GM23338 (cell line): ENCODE results near the gene FBXO31. TPM values are rescaled to one million over a fixed set of nuclear protein-coding genes. Genes with fewer than 3 reads are reported as not detected.

Experiments
- ATAC-seq: fragments of 200-7000 bp; cut with Tn5 transposase; 3 replicates; pipeline ENCODE4 v1.9.1; 2020
- DNase-seq: peaks from one replicate; pipeline ENCODE4 v3.0.0-alpha.2; 2015; ENCODE audit warnings: low spot score
- H2AFZ ChIP-seq: fragments of 200-600 bp; sonication (generic); 2 replicates; pipeline ENCODE4 v1.8.0; 2016; ENCODE audit warnings: antibody characterized with exemption, mild to moderate bottlenecking, moderate library complexity
- H3F3A ChIP-seq: fragments of 200-600 bp; sonication (generic); replicated peaks from 2 replicates; pipeline ENCODE4 v1.8.0; 2017; ENCODE audit warnings: antibody characterized with exemption, mixed run types, low read depth
- H3K27ac ChIP-seq: fragments of 200-600 bp; sonication (generic); 2 replicates; pipeline ENCODE4 v1.6.1; 2016; ENCODE audit warnings: low read depth
- H3K27me3 ChIP-seq: fragments of 200-600 bp; sonication (generic); 2 replicates; pipeline ENCODE4 v1.8.0; 2016; ENCODE audit warnings: mild to moderate bottlenecking, mixed run types, moderate library complexity; ENCODE audit not compliant: insufficient read depth
- H3K36me3 ChIP-seq: fragments of 200-600 bp; sonication (generic); 2 replicates; pipeline ENCODE4 v1.8.0; 2016; ENCODE audit warnings: mild to moderate bottlenecking; ENCODE audit not compliant: insufficient read depth
- H3K4me1 ChIP-seq: fragments of 200-600 bp; sonication (generic); 2 replicates; pipeline ENCODE4 v1.8.0; 2016; ENCODE audit warnings: mild to moderate bottlenecking, moderate library complexity; ENCODE audit not compliant: insufficient read depth
- H3K4me2 ChIP-seq: fragments of 200-600 bp; sonication (generic); 2 replicates; pipeline ENCODE4 v1.7.1; 2017; ENCODE audit warnings: mixed run types
- H3K4me3 ChIP-seq: fragments of 200-600 bp; sonication (generic); 2 replicates; pipeline ENCODE4 v1.6.1; 2016; ENCODE audit warnings: mixed run types
- H3K79me2 ChIP-seq: fragments of 200-600 bp; sonication (generic); replicated peaks from 2 replicates; pipeline ENCODE4 v1.8.0; 2017; ENCODE audit warnings: mild to moderate bottlenecking; ENCODE audit not compliant: insufficient read depth
- H3K9me2 ChIP-seq: fragments of 200-600 bp; sonication (generic); 2 replicates; pipeline ENCODE4 v1.8.0; 2017; ENCODE audit not compliant: insufficient read depth
- H4K20me1 ChIP-seq: fragments of 200-600 bp; sonication (generic); replicated peaks from 2 replicates; pipeline ENCODE4 v1.8.0; 2017; ENCODE audit warnings: mild to moderate bottlenecking; ENCODE audit not compliant: insufficient read depth
- H3K27ac Mint-ChIP-seq: 2 replicates; pipeline ENCODE4 v1.8.0; 2020; ENCODE audit warnings: inconsistent platforms, mild to moderate bottlenecking, moderate library complexity, mixed read lengths
- H3K27me3 Mint-ChIP-seq: 3 replicates; pipeline ENCODE4 v1.8.0; 2022; ENCODE audit warnings: low read depth, mild to moderate bottlenecking, moderate library complexity, mixed read lengths, inconsistent platforms; ENCODE audit not compliant: insufficient read depth, poor library complexity
- H3K36me3 Mint-ChIP-seq: 3 replicates; pipeline ENCODE4 v1.8.0; 2021; ENCODE audit warnings: low read depth, mild to moderate bottlenecking, inconsistent platforms, moderate library complexity, mixed read lengths
- H3K4me1 Mint-ChIP-seq: 3 replicates; pipeline ENCODE4 v1.8.0; 2020; ENCODE audit warnings: mild to moderate bottlenecking, inconsistent platforms, mixed read lengths
- H3K4me3 Mint-ChIP-seq: 3 replicates; pipeline ENCODE4 v1.8.0; 2021; ENCODE audit warnings: moderate library complexity, mild to moderate bottlenecking, inconsistent platforms, mixed read lengths
- H3K9me3 Mint-ChIP-seq: 3 replicates; pipeline ENCODE4 v1.8.0; 2020; ENCODE audit warnings: moderate library complexity, mild to moderate bottlenecking, inconsistent platforms, mixed read lengths
- CREB1 ChIP-seq: fragments of 250-450 bp; sonication (Bioruptor Pico); IDR thresholded peaks from 2 replicates; pipeline ENCODE4 v1.5.0; 2020; ENCODE audit warnings: low read depth, mild to moderate bottlenecking, moderate library complexity
- CTCF ChIP-seq, 2 experiments: fragments of 200-600 bp in 1 of 2; sonication (generic) in 1 of 2; conservative IDR thresholded peaks; 2 replicates each; pipeline versions ENCODE4 v1.5.1 to v1.6.1; 2016 to 2017; ENCODE audit warnings: antibody characterized with exemption in 2 of 2, low read depth in 2 of 2, mild to moderate bottlenecking in 2 of 2, moderate library complexity in 1 of 2
- ETS1 ChIP-seq: IDR thresholded peaks from 2 replicates; pipeline ENCODE4 v1.6.1; 2016; ENCODE audit warnings: antibody characterized with exemption
- EZH2 ChIP-seq: fragments of 200-600 bp; sonication (generic); IDR thresholded peaks from one replicate; pipeline ENCODE4 v1.8.0; 2017; ENCODE audit warnings: antibody characterized with exemption, mild to moderate bottlenecking, low read depth; ENCODE audit not compliant: unreplicated experiment
- NANOG ChIP-seq: IDR thresholded peaks from 2 replicates; pipeline ENCODE4 v1.6.1; 2016; ENCODE audit warnings: antibody characterized with exemption, borderline replicate concordance
- POLR2AphosphoS5 ChIP-seq: IDR thresholded peaks from 2 replicates; pipeline ENCODE4 v1.6.1; 2016; ENCODE audit warnings: antibody characterized with exemption, low read depth
- STAT1 ChIP-seq: IDR thresholded peaks from one replicate; pipeline ENCODE4 v1.6.1; 2016; ENCODE audit warnings: antibody characterized with exemption; ENCODE audit not compliant: unreplicated experiment
- polyA plus RNA-seq: library from polyadenylated mRNA; unstranded; fragments of >200 nt; fragmentation: Nextera tagmentation; extraction: Ambion mirVana; gene quantifications from 2 replicates; pipeline ENCODE4 v1.2.1, GENCODE V29; 2016
- total RNA-seq: library from RNA; depleted of rRNA; stranded (reverse); fragments of >200 nt; shearing (Covaris generic); gene quantifications from 2 replicates; pipeline ENCODE4 v1.2.3, GENCODE V29; 2014
- TF ChIP-seq, protein P1 (sequence below): IDR thresholded peaks from one replicate; pipeline ENCODE4 v1.6.1; 2018; ENCODE audit warnings: antibody characterized with exemption; ENCODE audit not compliant: unreplicated experiment

Gene FBXO31
- total and polyA plus RNA-seq, 2 experiments from 2014 or later, result 7.0 to 23.8 TPM

DNA sequence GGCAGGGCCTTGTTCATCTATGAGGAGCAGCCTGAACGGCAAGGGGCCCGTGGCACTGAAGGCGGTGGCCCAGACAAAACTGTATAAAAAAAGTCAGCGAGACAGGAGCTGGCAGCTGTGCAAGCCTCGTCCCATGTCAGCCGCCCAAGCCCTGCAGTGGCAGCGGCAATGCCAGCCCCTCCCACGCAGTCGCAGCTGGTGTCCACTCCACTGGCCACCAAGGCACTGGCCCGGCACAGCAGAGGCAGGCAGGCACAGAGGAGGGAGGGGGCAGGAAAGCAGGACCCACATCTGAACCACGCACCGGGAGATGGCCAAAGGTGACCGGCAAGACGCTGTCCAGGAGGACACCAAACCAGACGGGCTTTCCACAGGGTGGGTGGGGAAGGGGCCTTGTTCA, 50.5 kb downstream of the FBXO31 start (continued):
- TF ChIP-seq, protein P1, sequence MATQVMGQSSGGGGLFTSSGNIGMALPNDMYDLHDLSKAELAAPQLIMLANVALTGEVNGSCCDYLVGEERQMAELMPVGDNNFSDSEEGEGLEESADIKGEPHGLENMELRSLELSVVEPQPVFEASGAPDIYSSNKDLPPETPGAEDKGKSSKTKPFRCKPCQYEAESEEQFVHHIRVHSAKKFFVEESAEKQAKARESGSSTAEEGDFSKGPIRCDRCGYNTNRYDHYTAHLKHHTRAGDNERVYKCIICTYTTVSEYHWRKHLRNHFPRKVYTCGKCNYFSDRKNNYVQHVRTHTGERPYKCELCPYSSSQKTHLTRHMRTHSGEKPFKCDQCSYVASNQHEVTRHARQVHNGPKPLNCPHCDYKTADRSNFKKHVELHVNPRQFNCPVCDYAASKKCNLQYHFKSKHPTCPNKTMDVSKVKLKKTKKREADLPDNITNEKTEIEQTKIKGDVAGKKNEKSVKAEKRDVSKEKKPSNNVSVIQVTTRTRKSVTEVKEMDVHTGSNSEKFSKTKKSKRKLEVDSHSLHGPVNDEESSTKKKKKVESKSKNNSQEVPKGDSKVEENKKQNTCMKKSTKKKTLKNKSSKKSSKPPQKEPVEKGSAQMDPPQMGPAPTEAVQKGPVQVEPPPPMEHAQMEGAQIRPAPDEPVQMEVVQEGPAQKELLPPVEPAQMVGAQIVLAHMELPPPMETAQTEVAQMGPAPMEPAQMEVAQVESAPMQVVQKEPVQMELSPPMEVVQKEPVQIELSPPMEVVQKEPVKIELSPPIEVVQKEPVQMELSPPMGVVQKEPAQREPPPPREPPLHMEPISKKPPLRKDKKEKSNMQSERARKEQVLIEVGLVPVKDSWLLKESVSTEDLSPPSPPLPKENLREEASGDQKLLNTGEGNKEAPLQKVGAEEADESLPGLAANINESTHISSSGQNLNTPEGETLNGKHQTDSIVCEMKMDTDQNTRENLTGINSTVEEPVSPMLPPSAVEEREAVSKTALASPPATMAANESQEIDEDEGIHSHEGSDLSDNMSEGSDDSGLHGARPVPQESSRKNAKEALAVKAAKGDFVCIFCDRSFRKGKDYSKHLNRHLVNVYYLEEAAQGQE, result no peak
- TF ChIP-seq CREB1, result no peak

- peaks cover 4% of the 10 kb centered on the region; the same call in 1 of the 3 replicates for H3K36me3 Mint-ChIP-seq
- no peaks in the 10 kb centered on the region; the same call in 2 of the 3 replicates for H3K9me3 Mint-ChIP-seq
- no peak for ATAC-seq
These were observed 51.4 kb downstream of the FBXO31 start for GRCh38 chr16:87332150-87332549.

More at GRCh38 chr16:87332150-87332549, 51.4 kb downstream of the FBXO31 start:
- H2AFZ ChIP-seq, result no peak overlapping the region
- H3K27me3 Mint-ChIP-seq, result peaks cover 12% of the 10 kb centered on the region
- DNase-seq, result no peak
- no peaks in the 10 kb centered on the region for H3K27me3 ChIP-seq
- H3K4me2 ChIP-seq, result no peak overlapping the region
- TF ChIP-seq EZH2, result no peak
- no peak for TF ChIP-seq ETS1
- TF ChIP-seq, protein P1, result no peak
- no peak for TF ChIP-seq POLR2AphosphoS5
- no peak for TF ChIP-seq STAT1
- no peak for TF ChIP-seq CTCF (conservative IDR thresholded peaks at IDR 0.05; ENCODE audit: low read depth in 2 of 2)
- TF ChIP-seq NANOG, result no peak
- H3K36me3 ChIP-seq, result no peaks in the 10 kb centered on the region
- no peaks in the 10 kb centered on the region for H3K9me2 ChIP-seq
- no peaks in the 10 kb centered on the region for H4K20me1 ChIP-seq
- no peaks in the 10 kb centered on the region for H3K4me1 ChIP-seq
- no peak overlapping the region for H3K27ac ChIP-seq
- H3K27ac Mint-ChIP-seq, result no peak overlapping the region
- no peak overlapping the region for H3K4me3 Mint-ChIP-seq
- no peaks in the 10 kb centered on the region for H3F3A ChIP-seq
- no peak overlapping the region for H3K4me3 ChIP-seq
- H3K79me2 ChIP-seq, result no peaks in the 10 kb centered on the region
- H3K4me1 Mint-ChIP-seq, result peaks cover 4% of the 10 kb centered on the region
